ENCODE data around the gene CD72.
"Not testable (repeated sequence)": the region's sequence is repeated elsewhere in the genome, so short reads cannot be mapped to it uniquely, and the experiment has no call there.

DNA sequence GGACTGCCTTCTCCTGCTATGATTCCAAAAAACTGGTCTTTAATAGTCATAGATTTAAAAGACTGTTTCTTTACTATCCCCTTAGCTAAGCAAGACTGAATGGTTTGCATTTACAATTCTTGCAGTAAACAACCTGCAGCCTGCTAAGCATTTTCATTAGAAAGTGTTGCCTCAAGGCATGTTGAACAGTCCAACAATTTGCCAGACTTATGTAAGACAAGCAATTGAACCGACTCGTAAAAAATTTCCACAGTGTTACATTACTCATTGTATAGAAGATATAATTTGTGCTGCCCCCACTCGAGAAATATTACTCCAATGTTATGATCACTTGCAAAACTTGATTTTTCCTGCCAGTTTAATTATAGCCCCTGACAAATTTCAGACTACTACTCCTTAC lies 33.5 kb downstream of the CD72 start:
- not testable (repeated sequence) for TF ChIP-seq EZH2phosphoT487 (IDR thresholded peaks at IDR 0.05; ENCODE audit: borderline replicate concordance, low read length); CTCF (conservative IDR thresholded peaks at IDR 0.05; ENCODE audit: low read depth, low read length); EZH2 (IDR thresholded peaks at IDR 0.05; ENCODE audit: low read length, unreplicated experiment)

All from PC-3 (cell line).